Fibroblast of villous mesenchyme (primary cell): ENCODE measurements around the gene TCEA3. TPM values are rescaled to one million over a fixed set of nuclear protein-coding genes. Genes with fewer than 3 reads are reported as not detected.
A peak's percentile ranks its signal among the peaks of the same experiment; 100 is the strongest.

Experiments used
- DNase-seq: peaks from one replicate; pipeline ENCODE4 v3.0.0-alpha.2; 2010; ENCODE audit warnings: low read depth
- H3K4me3 ChIP-seq: 2 replicates; pipeline ENCODE4 v1.5.1; 2011; ENCODE audit warnings: low read depth, mild to moderate bottlenecking, low read length
- CTCF ChIP-seq: IDR thresholded peaks from 2 replicates; pipeline ENCODE4 v1.5.1; 2012; ENCODE audit warnings: low read depth, mild to moderate bottlenecking, low read length; ENCODE audit not compliant: insufficient read depth
- total RNA-seq: library from RNA; depleted of rRNA; stranded (reverse); fragments of >200 nt; gene quantifications from 2 replicates; pipeline ENCODE4 v1.2.3, GENCODE V29; 2012

The TCEA3 gene
- total RNA-seq, 1 donor, result 8.6 TPM

- DNase-seq, result no peak
- no peak overlapping the region for H3K4me3 ChIP-seq
- no peak for TF ChIP-seq CTCF
These were observed 78.6 kb downstream of the TCEA3 start for GRCh38 chr1:23345920-23346319.

GRCh38 chr1:23344987-23345472, 79.5 kb downstream of the TCEA3 start:
- H3K4me3 ChIP-seq, result peak overlapping the region; percentile 76
- TF ChIP-seq CTCF, result no peak
- peak; percentile 40 for DNase-seq

- TF ChIP-seq CTCF, result no peak
- DNase-seq, result peak; percentile 100
- H3K4me3 ChIP-seq, result peak within 1 kb of the TSS; percentile 76
These were observed 80.2 kb downstream of the TCEA3 start, which contains the start of gene HNRNPR for GRCh38 chr1:23344111-23344986. TSS of gene HNRNPR (minus strand) at chr1:23344284. CDS start at chr1:23341008, 3,276 bp downstream.

- peak; percentile 69 for DNase-seq
- H3K4me3 ChIP-seq, result peak overlapping the region; percentile 76
- no peak for TF ChIP-seq CTCF
These were observed 81.1 kb downstream of the TCEA3 start for GRCh38 chr1:23343221-23344110.

- H3K4me3 ChIP-seq, result peak overlapping the region; percentile 76
- TF ChIP-seq CTCF, result no peak
- peak; percentile 48 for DNase-seq
These were observed 82.4 kb downstream of the TCEA3 start for GRCh38 chr1:23341931-23342692.

- TF ChIP-seq CTCF, result no peak
- no peak for DNase-seq
- no peak overlapping the region for H3K4me3 ChIP-seq
These were observed 84.9 kb downstream of the TCEA3 start for GRCh38 chr1:23339632-23340031.
